CD4-positive, alpha-beta T cell treated with Interleukin-17A for 4 hours (primary cell): ENCODE measurements around the gene ARMC2.
A peak's percentile ranks its signal among the peaks of the same experiment; 100 is the strongest.
"Not testable (repeated sequence)": the region's sequence is repeated elsewhere in the genome, so short reads cannot be mapped to it uniquely, and the experiment has no call there.

Source experiments
- DNase-seq: peaks from one replicate; pipeline ENCODE4 v3.0.0-alpha.2; 2020; ENCODE audit warnings: mixed read lengths

Gene ARMC2

DNA sequence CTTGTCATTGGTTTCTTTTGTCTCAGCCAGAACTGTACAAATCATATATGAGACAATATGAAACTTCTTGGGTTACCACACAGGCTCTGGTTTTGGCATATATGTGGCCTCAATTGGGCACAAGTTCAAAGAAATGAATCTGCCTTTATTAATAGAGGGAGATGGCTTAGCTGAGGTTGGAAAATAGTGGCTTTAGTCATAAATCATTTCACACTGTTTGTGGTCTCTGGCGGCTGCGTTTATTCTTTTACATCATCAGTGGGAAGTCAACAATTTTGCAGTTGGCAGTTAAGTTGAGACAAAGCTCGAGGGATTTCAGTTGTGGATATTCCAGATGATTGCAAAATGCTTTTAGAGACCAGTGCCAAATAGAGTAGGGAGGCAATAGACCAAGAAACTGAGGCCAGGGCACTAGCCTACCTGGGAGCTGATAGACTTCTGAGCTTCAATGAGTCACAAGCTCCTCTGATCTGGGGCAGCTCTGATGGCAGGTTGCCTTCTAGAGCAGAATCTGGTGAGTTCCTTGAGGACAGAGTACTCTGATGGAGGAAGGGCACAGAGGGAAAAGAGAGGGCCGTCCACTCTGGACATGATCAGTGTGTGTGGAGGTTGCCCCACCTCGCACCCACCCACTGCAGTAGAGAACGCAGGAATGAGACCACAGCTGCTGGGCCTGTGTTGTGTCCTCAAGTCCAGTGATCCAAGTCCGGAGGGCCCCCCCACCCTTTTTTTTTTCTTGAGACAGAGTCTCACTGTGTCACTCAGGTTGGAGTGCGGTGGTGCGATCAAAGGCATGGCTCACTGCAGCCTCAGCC lies 73.5 kb downstream of the ARMC2 start:
- DNase-seq: no peak

- no peak for DNase-seq
Observed at GRCh38 chr6:108922499-108922898, 74.3 kb downstream of the ARMC2 start.

DNA sequence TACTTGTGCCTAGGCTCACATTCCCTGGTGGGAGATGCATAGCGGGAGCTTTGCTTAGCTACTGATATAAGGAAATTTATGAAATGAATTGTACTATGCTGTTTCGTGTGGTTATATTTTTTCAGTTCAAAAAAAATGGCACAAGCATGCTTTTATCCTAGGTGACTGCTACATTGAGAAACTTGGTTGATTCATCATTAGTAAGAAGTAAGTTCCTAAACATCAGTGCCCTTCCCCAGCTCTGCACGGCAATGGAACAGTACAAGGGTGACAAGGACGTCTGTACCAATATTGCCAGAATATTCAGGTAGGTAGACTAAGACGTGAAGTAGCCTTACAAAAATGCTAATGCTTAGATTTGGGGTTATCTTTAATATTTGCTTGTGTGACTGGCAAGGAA lies 79.7 kb downstream of the ARMC2 start:
- DNase-seq: no peak

- no peak for DNase-seq
Observed at GRCh38 chr6:108928650-108929049, 80.4 kb downstream of the ARMC2 start.

GRCh38 chr6:108931090-108931489 lies 82.9 kb downstream of the ARMC2 start:
- DNase-seq: not testable (repeated sequence)

- no peak for DNase-seq
Observed at GRCh38 chr6:108937170-108937569, 88.9 kb downstream of the ARMC2 start.

GRCh38 chr6:108940741-108941140 lies 92.5 kb downstream of the ARMC2 start:
- DNase-seq: no peak

DNA sequence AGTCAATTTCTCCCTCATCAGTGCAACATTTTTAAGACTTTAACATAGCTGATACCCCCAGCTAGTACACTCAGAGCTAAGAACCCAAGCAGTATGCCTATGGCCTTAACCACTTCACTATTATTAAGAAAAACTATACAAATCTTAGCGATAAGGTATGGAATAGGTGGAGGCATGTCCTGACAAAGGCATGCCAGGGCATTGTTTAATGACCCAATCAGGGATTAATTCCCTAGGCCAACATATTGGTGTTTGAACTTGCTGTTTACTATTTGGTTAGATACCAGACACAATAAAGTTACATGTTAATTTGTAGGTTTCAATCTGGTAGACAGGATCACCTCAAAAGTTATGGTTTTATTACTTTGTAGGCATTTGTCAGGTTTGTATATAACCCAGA lies 93.1 kb downstream of the ARMC2 start:
- no peak for DNase-seq

GRCh38 chr6:108941859-108942258 lies 93.6 kb downstream of the ARMC2 start:
- DNase-seq: no peak

- peak; percentile 76 for DNase-seq
Observed at GRCh38 chr6:108942556-108943492, 94.6 kb downstream of the ARMC2 start.

DNA sequence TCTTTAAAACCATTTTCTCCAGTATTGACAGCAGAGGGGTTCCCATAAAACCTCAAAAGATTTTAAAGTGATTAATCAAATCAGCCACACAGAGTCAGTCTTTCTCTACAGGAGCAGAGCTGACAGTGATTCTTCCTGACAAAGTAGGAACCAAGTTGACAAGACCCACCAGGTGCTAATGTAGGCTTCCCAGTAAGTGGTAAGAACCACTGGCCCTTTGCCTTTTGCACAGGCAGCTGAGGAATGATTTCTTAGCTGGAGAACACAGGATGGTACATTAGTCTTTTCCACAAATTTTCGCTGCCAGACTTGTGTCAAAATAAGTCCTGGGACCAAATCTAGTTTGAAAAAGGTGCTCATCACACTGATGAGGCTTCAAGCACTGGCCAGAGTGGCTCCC lies 95.8 kb downstream of the ARMC2 start:
- DNase-seq: no peak

DNA sequence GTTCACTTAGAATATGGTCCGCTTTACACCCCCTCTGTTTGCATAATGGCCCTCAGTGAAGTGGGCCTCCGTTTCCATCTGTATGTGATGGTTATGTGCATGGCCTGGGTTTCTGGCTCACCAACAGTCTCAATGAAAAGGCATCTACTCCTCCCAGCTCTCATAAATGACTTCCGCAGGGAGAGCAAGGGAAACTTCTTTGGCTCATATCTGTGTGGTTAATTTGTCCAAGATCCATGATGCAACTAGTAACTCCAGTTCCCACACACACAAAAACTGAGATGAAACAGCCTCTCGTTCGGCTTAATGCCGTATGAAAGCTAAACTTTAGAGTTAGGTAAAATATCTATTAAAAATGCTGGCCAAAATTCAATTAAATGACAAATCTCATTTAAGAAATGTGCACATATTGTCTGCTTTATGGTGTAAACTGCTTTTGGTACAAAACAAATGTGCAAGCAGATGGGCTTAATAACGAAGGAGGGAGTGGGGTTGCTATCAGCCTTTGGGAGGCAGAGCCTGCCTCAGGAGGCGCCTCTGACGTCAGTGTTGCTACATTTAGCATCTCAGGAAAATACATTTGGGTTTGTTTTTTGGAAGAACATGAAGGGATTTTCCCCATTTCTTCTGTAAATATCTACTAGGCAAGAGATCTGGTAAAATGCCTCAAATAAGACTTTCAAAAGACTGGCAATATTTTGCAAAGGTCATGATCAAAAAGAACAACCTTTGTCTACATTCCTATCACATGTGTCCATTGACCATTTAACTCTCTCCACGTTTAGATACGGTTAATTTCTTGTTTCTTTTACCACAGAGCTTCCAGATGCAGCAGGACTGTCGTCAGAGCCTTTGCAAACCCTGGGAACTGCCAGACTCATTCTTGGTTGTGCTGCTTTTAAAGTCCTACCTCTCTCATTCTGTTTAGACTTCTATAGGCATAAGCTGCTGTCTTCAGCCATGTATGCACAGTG lies 96.8 kb downstream of the ARMC2 start:
- no peak for DNase-seq

GRCh38 chr6:108945681-108946159 lies 97.5 kb downstream of the ARMC2 start:
- no peak for DNase-seq

GRCh38 chr6:108946695-108947094 lies 98.5 kb downstream of the ARMC2 start:
- DNase-seq: no peak

GRCh38 chr6:108947114-108947854 lies 99.1 kb downstream of the ARMC2 start:
- DNase-seq: no peak

DNA sequence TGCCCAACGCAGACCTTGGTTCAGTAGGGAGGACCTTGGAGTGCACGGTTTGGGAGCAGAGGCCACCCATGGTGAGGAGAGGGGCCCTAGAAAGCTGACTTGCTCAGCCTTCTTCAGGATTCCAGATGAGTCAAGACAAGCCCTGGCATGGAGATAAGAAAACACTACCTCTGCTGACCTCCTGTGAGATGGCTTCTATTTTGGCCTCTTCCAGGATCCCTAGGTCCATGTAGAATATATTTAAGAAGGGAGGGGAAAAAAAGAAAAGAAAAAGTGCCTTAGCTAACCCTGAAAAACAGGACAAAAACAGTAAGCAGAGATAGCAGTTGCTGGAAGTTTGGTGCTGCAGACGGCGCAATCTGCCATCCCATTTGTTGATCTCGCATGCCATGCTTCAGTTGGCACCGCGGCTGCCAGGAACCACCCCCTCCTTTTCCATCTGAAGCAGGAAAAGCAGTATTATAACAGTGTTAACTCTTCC lies 100.0 kb downstream of the ARMC2 start:
- no peak for DNase-seq

DNA sequence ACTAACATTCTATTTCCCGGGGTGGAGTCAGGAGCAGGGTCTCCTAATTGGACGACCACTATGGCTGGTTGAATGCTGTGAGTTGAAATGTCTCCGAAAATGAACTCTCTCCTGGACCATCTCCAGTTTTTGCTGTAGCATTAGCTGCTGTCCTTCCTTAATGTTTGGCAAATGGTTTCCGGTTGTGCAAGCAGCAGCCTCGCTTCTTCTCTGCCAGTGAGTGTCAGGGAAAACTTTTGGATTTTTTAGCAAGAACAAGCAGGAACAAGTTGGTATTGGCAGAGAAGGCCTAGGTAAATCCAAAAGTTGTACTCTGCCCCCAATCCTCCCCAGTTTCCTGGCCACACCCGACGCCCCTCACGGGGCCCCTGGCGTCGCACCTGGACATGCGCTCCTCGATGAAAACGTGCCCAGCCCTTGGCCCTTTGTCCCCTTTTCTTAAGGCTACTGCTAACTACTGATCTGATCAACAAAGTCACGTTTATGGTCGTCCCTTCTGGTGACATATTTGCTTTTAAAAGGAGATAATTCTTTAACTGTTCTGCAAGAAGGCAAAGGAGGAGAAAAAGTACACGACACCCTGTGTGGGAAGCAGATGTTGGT lies 103.2 kb downstream of the ARMC2 start:
- DNase-seq: no peak

DNA sequence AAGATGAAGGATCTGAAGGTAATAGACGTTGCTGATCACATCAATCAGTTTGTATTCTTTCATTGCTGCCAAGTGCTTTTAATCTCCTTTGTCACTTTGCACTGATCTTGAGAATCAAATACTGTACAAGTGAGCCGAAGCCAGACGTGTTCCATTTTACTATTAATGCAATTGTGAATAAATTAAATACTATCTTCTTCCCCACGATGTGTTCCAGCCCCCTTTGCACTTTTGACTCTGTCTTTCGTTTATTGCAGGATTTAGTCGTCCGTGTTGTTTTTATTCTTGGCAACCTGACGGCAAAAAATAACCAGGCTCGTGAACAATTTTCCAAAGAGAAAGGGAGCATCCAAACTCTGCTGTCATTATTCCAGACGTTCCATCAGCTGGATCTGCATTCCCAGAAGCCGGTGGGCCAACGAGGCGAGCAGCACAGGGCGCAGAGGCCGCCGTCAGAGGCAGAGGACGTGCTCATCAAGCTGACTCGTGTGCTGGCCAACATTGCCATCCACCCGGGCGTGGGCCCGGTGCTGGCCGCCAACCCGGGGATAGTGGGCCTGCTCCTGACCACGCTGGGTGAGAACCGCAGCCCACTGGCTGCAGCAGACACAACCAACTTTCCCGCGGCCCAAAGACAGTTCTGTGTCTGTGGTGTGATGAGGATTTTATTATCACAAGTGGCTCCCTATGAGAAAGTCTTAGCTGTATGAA lies 104.7 kb downstream of the ARMC2 start:
- no peak for DNase-seq

GRCh38 chr6:108953681-108954080 lies 105.5 kb downstream of the ARMC2 start:
- no peak for DNase-seq

GRCh38 chr6:108955329-108955949 lies 107.2 kb downstream of the ARMC2 start:
- no peak for DNase-seq
